Tibial nerve (tissue), 4 donors: ENCODE data around the gene TCIRG1.

Experiments
- EP300 ChIP-seq, 2 donors: sonication (generic); formaldehyde crosslinking; IDR thresholded peaks; one replicate each; pipeline ENCODE4 v1.6.1; 2017; ENCODE audit warnings: antibody characterized with exemption in 2 of 2, mild to moderate bottlenecking in 1 of 2
- POLR2A ChIP-seq, 2 donors: fragments of 450-650 bp; IDR thresholded peaks; one replicate each; pipeline ENCODE4 v1.6.1; 2017; ENCODE audit warnings: antibody characterized with exemption in 2 of 2, mild to moderate bottlenecking in 2 of 2, moderate library complexity in 2 of 2
- TF ChIP-seq, protein P1 (sequence below), 5 experiments: fragments of 200-600 bp in 3 of 5; fragments of 450-650 bp in 2 of 5; sonication (generic) in 3 of 5; IDR thresholded peaks; one replicate each; pipeline ENCODE4 v1.5.1; 2016 to 2019; ENCODE audit warnings: antibody characterized with exemption in 5 of 5, mild to moderate bottlenecking in 3 of 5, moderate library complexity in 2 of 5

DNA sequence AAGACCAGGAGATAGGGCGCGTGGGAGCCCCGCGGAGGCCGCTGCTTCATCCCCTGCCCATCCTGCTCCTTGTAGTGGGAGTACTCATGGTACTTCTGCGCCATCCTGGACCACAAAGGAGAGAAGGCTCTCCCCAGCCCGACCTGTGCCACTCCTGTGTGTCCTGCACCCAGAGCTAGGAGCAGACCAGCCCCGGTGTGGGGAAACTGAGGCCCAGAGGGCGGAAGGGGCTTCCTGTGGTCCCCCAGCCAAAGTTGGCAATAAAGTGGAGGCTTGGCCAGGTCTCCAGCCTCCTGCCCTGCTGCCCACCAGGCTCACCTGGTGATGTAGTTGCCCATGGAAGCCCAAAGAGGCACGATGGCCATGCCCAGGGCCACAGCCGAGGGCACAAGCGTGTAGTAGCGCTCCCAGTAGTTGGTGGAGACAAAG, 39.6 kb upstream of the TCIRG1 start:
- TF ChIP-seq, protein P1, sequence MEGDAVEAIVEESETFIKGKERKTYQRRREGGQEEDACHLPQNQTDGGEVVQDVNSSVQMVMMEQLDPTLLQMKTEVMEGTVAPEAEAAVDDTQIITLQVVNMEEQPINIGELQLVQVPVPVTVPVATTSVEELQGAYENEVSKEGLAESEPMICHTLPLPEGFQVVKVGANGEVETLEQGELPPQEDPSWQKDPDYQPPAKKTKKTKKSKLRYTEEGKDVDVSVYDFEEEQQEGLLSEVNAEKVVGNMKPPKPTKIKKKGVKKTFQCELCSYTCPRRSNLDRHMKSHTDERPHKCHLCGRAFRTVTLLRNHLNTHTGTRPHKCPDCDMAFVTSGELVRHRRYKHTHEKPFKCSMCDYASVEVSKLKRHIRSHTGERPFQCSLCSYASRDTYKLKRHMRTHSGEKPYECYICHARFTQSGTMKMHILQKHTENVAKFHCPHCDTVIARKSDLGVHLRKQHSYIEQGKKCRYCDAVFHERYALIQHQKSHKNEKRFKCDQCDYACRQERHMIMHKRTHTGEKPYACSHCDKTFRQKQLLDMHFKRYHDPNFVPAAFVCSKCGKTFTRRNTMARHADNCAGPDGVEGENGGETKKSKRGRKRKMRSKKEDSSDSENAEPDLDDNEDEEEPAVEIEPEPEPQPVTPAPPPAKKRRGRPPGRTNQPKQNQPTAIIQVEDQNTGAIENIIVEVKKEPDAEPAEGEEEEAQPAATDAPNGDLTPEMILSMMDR (IDR thresholded peaks at IDR 0.05) = no peak
- TF ChIP-seq EP300 (IDR thresholded peaks at IDR 0.05) (no peak), POLR2A (IDR thresholded peaks at IDR 0.05) (no peak)
